Measurements from ENCODE around the gene CDC42BPA. TPM values are rescaled to one million over a fixed set of nuclear protein-coding genes. Genes with fewer than 3 reads are reported as not detected.

CDC42BPA gene
- total and polyA plus RNA-seq, 2 of the 8 experiments (the other 6 are each of a cell fraction or from before 2014, with no cell fraction given), result 7.1 to 28.5 TPM

DNA sequence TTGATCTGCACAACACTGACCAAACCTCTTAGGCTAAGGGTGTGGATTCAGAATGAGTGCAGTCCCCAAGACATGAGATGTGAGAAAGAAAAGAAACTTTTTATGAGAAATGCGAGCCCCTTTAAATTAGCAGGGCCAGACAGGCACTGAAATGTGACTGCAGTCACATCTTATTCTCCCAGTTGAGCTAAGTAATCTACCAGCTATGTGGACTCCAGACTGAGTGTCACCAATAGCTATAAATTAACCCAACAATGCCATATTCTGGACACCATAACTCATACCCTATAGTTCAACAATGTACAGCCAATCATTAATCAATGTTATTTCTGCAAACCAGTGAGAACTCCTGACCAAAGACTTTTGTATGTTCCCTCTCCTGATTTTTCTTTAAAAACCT, 225.0 kb downstream of the CDC42BPA start:
- H2BK5ac ChIP-seq (ENCODE audit: low read depth, low read length), result no peak overlapping the region
- no peaks in the 10 kb centered on the region for H3K79me1 ChIP-seq (ENCODE audit: low read depth, low read length)
- no peaks in the 10 kb centered on the region for H3K23me2 ChIP-seq (ENCODE audit: low read depth, low read length)
- no peak overlapping the region for H2BK120ac ChIP-seq (replicated peaks; ENCODE audit: low read depth, low read length)
- CTCF ChIA-PET (ENCODE audit: partially characterized antibody), result no interaction called here
- no peak overlapping the region for H2BK12ac ChIP-seq (ENCODE audit: low read depth, low read length)
- no peak overlapping the region for H2BK15ac ChIP-seq (ENCODE audit: low read length)
- H3K27me3 ChIP-seq (replicated peaks in 1 of 4; ENCODE audit: control insufficient read depth in 3 of 4, extremely low read depth in 1 of 4, insufficient read depth in 3 of 4, low read length in 3 of 4), result no peaks in the 10 kb centered on the region
- TF ChIP-seq CREB1 (IDR thresholded peaks at IDR 0.05) (no peak), HDAC6 (IDR thresholded peaks at IDR 0.05; ENCODE audit: low read depth, low read length) (no peak), POLR2A (IDR thresholded peaks at IDR 0.05; ENCODE audit: control extremely low read depth in 1 of 2, low read depth in 2 of 2, low read length in 2 of 2) (no peak), SP4 (IDR thresholded peaks at IDR 0.05; ENCODE audit: low read length) (no peak), CHD2 (IDR thresholded peaks at IDR 0.05; ENCODE audit: low read length) (no peak), JUN (IDR thresholded peaks at IDR 0.05; ENCODE audit: low read depth, low read length) (no peak), EZH2 (IDR thresholded peaks at IDR 0.05; ENCODE audit: low read depth, low read length, severe bottlenecking) (no peak)
- FAIRE-seq (no peak), DNase-seq (ENCODE audit: low read depth in 1 of 2, low spot score in 2 of 2) (no peak)
- H3K4me2 ChIP-seq (ENCODE audit: insufficient read depth in 1 of 2, low read depth in 2 of 2, low read length in 2 of 2), result no peak overlapping the region
- H2BK20ac ChIP-seq (ENCODE audit: low read length), result no peak overlapping the region
- H4K5ac ChIP-seq (ENCODE audit: insufficient read length, low read depth, low read length), result no peak overlapping the region
- no peaks in the 10 kb centered on the region for H4K20me1 ChIP-seq (replicated peaks in 1 of 2; ENCODE audit: control insufficient read depth in 1 of 2, insufficient read depth in 2 of 2, low read length in 2 of 2)
- no peak overlapping the region for H2AK5ac ChIP-seq (ENCODE audit: low read depth, low read length)
- H3K56ac ChIP-seq (replicated peaks; ENCODE audit: insufficient read length, low read depth, low read length), result no peak overlapping the region
- H3K4ac ChIP-seq (replicated peaks; ENCODE audit: insufficient read length, low read depth, low read length), result no peak overlapping the region
- no peaks in the 10 kb centered on the region for H3K79me2 ChIP-seq (ENCODE audit: control insufficient read depth in 1 of 2, insufficient read depth in 2 of 2, low read length in 2 of 2)
- WGBS, 2 experiments (ENCODE audit: extremely low coverage in 1 of 2, insufficient coverage in 1 of 2, insufficient read length in 1 of 2, insufficient replicate concordance in 2 of 2, low coverage in 1 of 2, low lambda C conversion rate in 2 of 2, missing lambda C conversion rate in 1 of 2), result 81% methylated on average over 1 of the region's 1 CpG; no CpG with 5 or more reads in 1 of the 2 experiments
- no peak overlapping the region for H3K9ac ChIP-seq (replicated peaks in 1 of 4; ENCODE audit: extremely low read depth in 1 of 4, low read depth in 3 of 4, low read length in 3 of 4)
- H3K4me1 ChIP-seq (replicated peaks in 1 of 4; ENCODE audit: control insufficient read depth in 3 of 4, insufficient read depth in 4 of 4, low read length in 3 of 4), result no peaks in the 10 kb centered on the region
- no peak overlapping the region for H3K14ac ChIP-seq (ENCODE audit: insufficient read length)
- POLR2A ChIA-PET (ENCODE audit: partially characterized antibody), result no interaction called here
- H3K9me3 ChIP-seq (ENCODE audit: insufficient read depth in 2 of 2, low read depth in 1 of 2, low read length in 1 of 2), result no peaks in the 10 kb centered on the region
- no peak overlapping the region for H3K4me3 ChIP-seq (ENCODE audit: extremely low read depth in 1 of 4, insufficient read depth in 2 of 4, low read depth in 3 of 4, low read length in 4 of 4)
- no peak overlapping the region for H4K8ac ChIP-seq (ENCODE audit: extremely low read depth, insufficient read depth, low read length)
- no peak overlapping the region for H2AFZ ChIP-seq (ENCODE audit: low read length)
- no peak overlapping the region for H3K18ac ChIP-seq (ENCODE audit: extremely low read depth, low read length)
- H3K36me3 ChIP-seq (ENCODE audit: control insufficient read depth in 2 of 4, insufficient read depth in 4 of 4, low read length in 3 of 4), result no peaks in the 10 kb centered on the region
- no peak overlapping the region for H4K91ac ChIP-seq (replicated peaks; ENCODE audit: insufficient read length, low read length)
- H3K27ac ChIP-seq (ENCODE audit: low read depth, low read length), result no peak overlapping the region
- no peak overlapping the region for H3K23ac ChIP-seq (ENCODE audit: insufficient read length)

Measured in H1 (cell line).